HepG2 (cell line): Measurements from ENCODE around the gene MRPL14. TPM values are rescaled to one million over a fixed set of nuclear protein-coding genes. Genes with fewer than 3 reads are reported as not detected.

Experiments
- polyA plus RNA-seq, 8 experiments: library from polyadenylated mRNA; depleted of rRNA in 3 of 8; stranded (reverse) in 7 of 8; unstranded in 1 of 8; fragments of >200 nt; fragmentation: Illumina TruSeq in 4 of 8; extraction: Trizol in 4 of 8; gene quantifications; 2 replicates each; pipeline versions ENCODE4 v1.2.1 to v1.2.3, GENCODE V29; 2011 to 2016; ENCODE audit warnings: low read depth in 4 of 8, missing spikeins in 1 of 8, mixed read lengths in 1 of 8; ENCODE audit not compliant: insufficient read depth in 1 of 8
- total RNA-seq, 5 experiments: library from RNA; depleted of rRNA; stranded (reverse); fragments of >200 nt; fragmentation: Illumina TruSeq; extraction: Trizol; gene quantifications; 2 replicates each; pipeline ENCODE4 v1.2.3, GENCODE V29; 2016; ENCODE audit warnings: low read depth in 1 of 5

The MRPL14 gene
- total and polyA plus RNA-seq, 2 of the 13 experiments (the other 11 are each of a cell fraction or from before 2014, with no cell fraction given) = 157 to 178 TPM

Other genes starting within 250 kb of the MRPL14 start
- 13.9 and 27.4 TPM in 2 replicates for gene TMEM63B, start 102 bp upstream of the MRPL14 start, total RNA-seq (2016; rRNA removed; fragmentation: Illumina TruSeq; extraction: Trizol)
- 75.8 and 83.8 TPM in 2 replicates for gene TMEM63B, start 102 bp upstream of the MRPL14 start, polyA plus RNA-seq (2011; rRNA removed)
- 0.07 TPM in 1 of 2 replicates, not detected in the other for gene CAPN11, start 31.4 kb upstream of the MRPL14 start, total RNA-seq (2016; rRNA removed; fragmentation: Illumina TruSeq; extraction: Trizol)
- 0.11 and 0.13 TPM in 2 replicates for gene CAPN11, start 31.4 kb upstream of the MRPL14 start, polyA plus RNA-seq (2011; rRNA removed)
- not detected in 2 replicates for gene MYMX, start 89.5 kb upstream of the MRPL14 start, total RNA-seq (2016; rRNA removed; fragmentation: Illumina TruSeq; extraction: Trizol)
- 0.14 TPM in 1 of 2 replicates, not detected in the other for gene MYMX, start 89.5 kb upstream of the MRPL14 start, polyA plus RNA-seq (2011; rRNA removed)
- 23.1 and 43.2 TPM in 2 replicates for gene SLC29A1, start 96.1 kb upstream of the MRPL14 start, total RNA-seq (2016; rRNA removed; fragmentation: Illumina TruSeq; extraction: Trizol)
- gene SLC29A1, start 96.1 kb upstream of the MRPL14 start, polyA plus RNA-seq (2011; rRNA removed) = 95.5 and 106 TPM in 2 replicates
- gene HSP90AB1, start 119.6 kb upstream of the MRPL14 start, total RNA-seq (2016; rRNA removed; fragmentation: Illumina TruSeq; extraction: Trizol) = 1,472 and 2,212 TPM in 2 replicates
- 1,076 and 1,325 TPM in 2 replicates for gene HSP90AB1, start 119.6 kb upstream of the MRPL14 start, polyA plus RNA-seq (2011; rRNA removed)
- 34.9 and 61.1 TPM in 2 replicates for gene SLC35B2, start 130.1 kb upstream of the MRPL14 start, total RNA-seq (2016; rRNA removed; fragmentation: Illumina TruSeq; extraction: Trizol)
- gene SLC35B2, start 130.1 kb upstream of the MRPL14 start, polyA plus RNA-seq (2011; rRNA removed) = 148 and 168 TPM in 2 replicates
- 14.5 and 15.0 TPM in 2 replicates for gene NFKBIE, start 138.1 kb upstream of the MRPL14 start, total RNA-seq (2016; rRNA removed; fragmentation: Illumina TruSeq; extraction: Trizol)
- 6.7 and 8.5 TPM in 2 replicates for gene NFKBIE, start 138.1 kb upstream of the MRPL14 start, polyA plus RNA-seq (2011; rRNA removed)
- not detected in 2 replicates for gene TMEM151B, start 143.0 kb upstream of the MRPL14 start, total RNA-seq (2016; rRNA removed; fragmentation: Illumina TruSeq; extraction: Trizol)
- 0.01 TPM in 1 of 2 replicates, not detected in the other for gene TMEM151B, start 143.0 kb upstream of the MRPL14 start, polyA plus RNA-seq (2011; rRNA removed)
- 13.7 and 24.1 TPM in 2 replicates for gene AARS2, start 185.9 kb upstream of the MRPL14 start, total RNA-seq (2016; rRNA removed; fragmentation: Illumina TruSeq; extraction: Trizol)
- 7.5 and 8.3 TPM in 2 replicates for gene AARS2, start 185.9 kb upstream of the MRPL14 start, polyA plus RNA-seq (2011; rRNA removed)
- gene SPATS1, start 215.2 kb upstream of the MRPL14 start, total RNA-seq (2016; rRNA removed; fragmentation: Illumina TruSeq; extraction: Trizol) = not detected in 2 replicates
- not detected in 2 replicates for gene SPATS1, start 215.2 kb upstream of the MRPL14 start, polyA plus RNA-seq (2011; rRNA removed)